Lower leg skin (tissue), 3 donors: Measurements from ENCODE around the gene UBL4B.

Experiments
- POLR2A ChIP-seq, 2 donors: fragments of 450-650 bp; IDR thresholded peaks; one replicate each; pipeline ENCODE4 v1.6.1; 2016 to 2017; ENCODE audit warnings: antibody characterized with exemption in 2 of 2, mild to moderate bottlenecking in 1 of 2, moderate library complexity in 1 of 2
- TF ChIP-seq, protein P1 (sequence below), 3 donors: fragments of 450-650 bp; IDR thresholded peaks; one replicate each; pipeline ENCODE4 v1.5.1; 2016; ENCODE audit warnings: antibody characterized with exemption in 3 of 3, mild to moderate bottlenecking in 3 of 3, moderate library complexity in 2 of 3

DNA sequence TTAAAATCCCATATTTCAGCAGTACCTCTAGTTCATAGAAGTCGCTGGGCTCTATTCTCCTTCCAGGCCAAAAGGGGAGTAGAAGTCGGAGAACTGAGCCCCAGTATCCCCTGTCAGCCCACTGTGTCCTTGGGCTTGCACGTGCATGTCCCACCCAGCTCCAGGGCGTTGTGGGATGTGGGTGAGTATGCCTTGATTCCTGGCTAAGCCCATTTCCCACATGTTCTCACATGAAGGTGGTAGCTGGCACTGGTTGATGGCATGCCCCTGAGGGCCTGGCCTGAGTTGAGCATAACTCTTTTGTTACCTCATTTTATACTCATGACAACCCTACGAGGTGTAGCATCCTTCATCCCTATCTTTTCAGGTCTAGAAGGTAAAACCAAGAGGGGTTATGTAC, 46.0 kb downstream of the UBL4B start:
- no peak for TF ChIP-seq POLR2A (IDR thresholded peaks at IDR 0.05)
- TF ChIP-seq, protein P1, sequence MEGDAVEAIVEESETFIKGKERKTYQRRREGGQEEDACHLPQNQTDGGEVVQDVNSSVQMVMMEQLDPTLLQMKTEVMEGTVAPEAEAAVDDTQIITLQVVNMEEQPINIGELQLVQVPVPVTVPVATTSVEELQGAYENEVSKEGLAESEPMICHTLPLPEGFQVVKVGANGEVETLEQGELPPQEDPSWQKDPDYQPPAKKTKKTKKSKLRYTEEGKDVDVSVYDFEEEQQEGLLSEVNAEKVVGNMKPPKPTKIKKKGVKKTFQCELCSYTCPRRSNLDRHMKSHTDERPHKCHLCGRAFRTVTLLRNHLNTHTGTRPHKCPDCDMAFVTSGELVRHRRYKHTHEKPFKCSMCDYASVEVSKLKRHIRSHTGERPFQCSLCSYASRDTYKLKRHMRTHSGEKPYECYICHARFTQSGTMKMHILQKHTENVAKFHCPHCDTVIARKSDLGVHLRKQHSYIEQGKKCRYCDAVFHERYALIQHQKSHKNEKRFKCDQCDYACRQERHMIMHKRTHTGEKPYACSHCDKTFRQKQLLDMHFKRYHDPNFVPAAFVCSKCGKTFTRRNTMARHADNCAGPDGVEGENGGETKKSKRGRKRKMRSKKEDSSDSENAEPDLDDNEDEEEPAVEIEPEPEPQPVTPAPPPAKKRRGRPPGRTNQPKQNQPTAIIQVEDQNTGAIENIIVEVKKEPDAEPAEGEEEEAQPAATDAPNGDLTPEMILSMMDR (IDR thresholded peaks at IDR 0.05), result no peak
